ENCODE results near the gene PSMF1.

PSMF1 gene

GRCh38 chr20:1118336-1119127 lies at the start of gene PSMF1:
Gene PSMF1 (plus strand): TSS chr20:1118602. CDS start chr20:1118774, 172 bp downstream.
- FAIRE-seq (peak; percentile 87), DNase-seq (ENCODE audit: insufficient read length, low spot score) (peak; percentile 89)

- DNase-seq (ENCODE audit: insufficient read length, low spot score) (no peak), FAIRE-seq (no peak)
Observed at GRCh38 chr20:1072258-1072657, 46.1 kb upstream of the PSMF1 start.

GRCh38 chr20:1075616-1076015 lies 42.8 kb upstream of the PSMF1 start:
- FAIRE-seq (no peak), DNase-seq (ENCODE audit: insufficient read length, low spot score) (peak; percentile 5)

GRCh38 chr20:1081891-1082290 lies 36.5 kb upstream of the PSMF1 start:
- FAIRE-seq (no peak), DNase-seq (ENCODE audit: insufficient read length, low spot score) (no peak)

- FAIRE-seq: no peak
- no peak for DNase-seq (ENCODE audit: insufficient read length, low spot score)
Observed at GRCh38 chr20:1083431-1084080, 34.8 kb upstream of the PSMF1 start.

- DNase-seq (ENCODE audit: insufficient read length, low spot score) (no peak), FAIRE-seq (no peak)
Observed at GRCh38 chr20:1085492-1086276, 32.7 kb upstream of the PSMF1 start.

GRCh38 chr20:1086277-1087213 lies 31.9 kb upstream of the PSMF1 start:
- FAIRE-seq (no peak), DNase-seq (ENCODE audit: insufficient read length, low spot score) (no peak)

- no peak for FAIRE-seq
- no peak for DNase-seq (ENCODE audit: insufficient read length, low spot score)
Observed at GRCh38 chr20:1087311-1087905, 31.0 kb upstream of the PSMF1 start.

GRCh38 chr20:1094751-1095150 lies 23.7 kb upstream of the PSMF1 start:
- no peak for FAIRE-seq
- DNase-seq (ENCODE audit: insufficient read length, low spot score): no peak

- FAIRE-seq (no peak), DNase-seq (ENCODE audit: insufficient read length, low spot score) (no peak)
Observed at GRCh38 chr20:1101533-1101932, 16.9 kb upstream of the PSMF1 start.

- FAIRE-seq (no peak), DNase-seq (ENCODE audit: insufficient read length, low spot score) (no peak)
Observed at GRCh38 chr20:1102016-1102415, 16.4 kb upstream of the PSMF1 start.

GRCh38 chr20:1103751-1104150 lies 14.7 kb upstream of the PSMF1 start:
- no peak for FAIRE-seq
- no peak for DNase-seq (ENCODE audit: insufficient read length, low spot score)

GRCh38 chr20:1105599-1106194 lies 12.7 kb upstream of the PSMF1 start:
- no peak for FAIRE-seq
- no peak for DNase-seq (ENCODE audit: insufficient read length, low spot score)

GRCh38 chr20:1107176-1107575 lies 11.2 kb upstream of the PSMF1 start:
- DNase-seq (ENCODE audit: insufficient read length, low spot score) (no peak), FAIRE-seq (no peak)

GRCh38 chr20:1108437-1108920 lies 9.9 kb upstream of the PSMF1 start:
- peak; percentile 42 for DNase-seq (ENCODE audit: insufficient read length, low spot score)
- peak; percentile 93 for FAIRE-seq

- no peak for DNase-seq (ENCODE audit: insufficient read length, low spot score)
- no peak for FAIRE-seq
Observed at GRCh38 chr20:1112908-1113307, 5.5 kb upstream of the PSMF1 start.

- no peak for DNase-seq (ENCODE audit: insufficient read length, low spot score)
- no peak for FAIRE-seq
Observed at GRCh38 chr20:1118004-1118335, 432 bp upstream of the PSMF1 start.

GRCh38 chr20:1119128-1119505 lies 715 bp downstream of the PSMF1 start:
- DNase-seq (ENCODE audit: insufficient read length, low spot score) (no peak), FAIRE-seq (peak; percentile 35)

GRCh38 chr20:1119524-1119923 lies 1.1 kb downstream of the PSMF1 start:
- DNase-seq (ENCODE audit: insufficient read length, low spot score) (no peak), FAIRE-seq (no peak)

- DNase-seq (ENCODE audit: insufficient read length, low spot score) (no peak), FAIRE-seq (no peak)
Observed at GRCh38 chr20:1121429-1121828, 3.0 kb downstream of the PSMF1 start.
